ENCODE results near the gene GDF2.

GDF2 gene

DNA sequence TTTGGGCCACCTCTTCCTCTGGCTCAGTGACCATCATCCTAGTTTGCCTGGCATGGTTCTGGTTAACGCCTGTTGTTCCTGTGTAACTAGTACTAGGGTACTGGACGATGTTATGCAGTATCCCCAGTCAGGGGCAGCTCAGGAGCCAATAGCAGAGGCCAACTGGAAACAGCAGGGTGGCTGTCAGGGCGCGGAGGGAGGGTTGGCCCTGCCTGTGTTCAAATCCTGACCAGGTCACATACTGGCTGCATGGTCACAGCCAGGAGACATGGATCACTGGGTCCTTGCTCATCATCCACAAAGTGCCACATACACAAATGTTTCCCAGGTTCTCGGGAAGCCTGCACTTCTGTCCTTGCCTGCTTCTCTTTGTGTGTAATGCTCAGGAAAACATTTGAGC is 13.7 kb downstream of the GDF2 start:
- no peak for DNase-seq

DNA sequence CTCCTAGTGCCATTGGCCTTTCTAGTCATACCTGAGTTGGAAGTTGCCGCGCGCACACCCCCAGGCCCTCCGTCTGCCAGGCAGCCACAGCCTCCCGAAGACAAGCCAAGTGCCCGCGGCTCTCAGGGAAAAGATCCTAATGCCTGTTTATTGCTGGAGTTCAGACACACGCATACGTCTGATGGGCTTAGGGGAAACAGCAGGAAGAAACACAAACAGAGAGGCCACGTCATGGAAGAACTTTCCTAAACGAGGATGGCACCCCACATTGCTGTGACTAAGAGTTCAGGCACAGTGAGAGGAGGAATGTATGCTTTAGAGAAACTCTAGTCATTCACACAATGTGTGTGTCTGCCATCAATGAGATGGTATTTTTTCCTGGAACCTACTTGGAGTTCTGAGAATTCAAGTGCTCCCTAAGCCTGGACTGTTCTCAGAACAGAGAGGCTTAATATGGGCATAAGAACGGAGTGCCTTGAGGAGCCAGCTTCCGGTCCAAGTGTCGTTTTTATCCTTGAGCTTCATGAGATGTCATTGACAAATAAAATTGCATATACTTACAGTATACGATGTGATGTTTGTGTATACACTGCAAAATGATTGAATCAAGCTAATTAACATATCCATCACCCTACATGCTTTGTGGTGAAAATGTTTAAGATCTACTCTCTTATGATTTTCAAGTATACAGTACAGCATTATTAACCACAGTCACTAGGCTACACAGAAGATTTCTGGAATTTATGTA is 14.3 kb downstream of the GDF2 start:
- no peak for DNase-seq

DNA sequence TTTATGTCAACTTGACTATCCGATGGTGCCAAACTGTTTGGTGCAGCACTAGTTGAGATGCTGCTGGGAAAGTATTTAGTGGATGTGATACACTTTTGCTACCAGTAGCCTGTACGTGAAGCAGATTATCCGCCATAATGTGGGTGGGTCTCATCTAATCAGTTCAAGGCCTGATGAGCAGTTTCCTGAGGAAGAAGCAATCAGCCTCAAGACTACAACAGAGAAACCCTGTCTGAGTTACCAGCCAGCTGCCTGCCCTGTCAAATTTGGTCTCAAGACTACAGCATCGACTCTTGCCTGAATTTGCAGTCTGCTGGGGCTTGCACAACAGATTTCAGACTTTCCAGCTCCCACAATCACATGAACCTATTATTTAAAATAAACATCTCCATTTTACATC is 15.1 kb downstream of the GDF2 start:
- DNase-seq = no peak

DNA sequence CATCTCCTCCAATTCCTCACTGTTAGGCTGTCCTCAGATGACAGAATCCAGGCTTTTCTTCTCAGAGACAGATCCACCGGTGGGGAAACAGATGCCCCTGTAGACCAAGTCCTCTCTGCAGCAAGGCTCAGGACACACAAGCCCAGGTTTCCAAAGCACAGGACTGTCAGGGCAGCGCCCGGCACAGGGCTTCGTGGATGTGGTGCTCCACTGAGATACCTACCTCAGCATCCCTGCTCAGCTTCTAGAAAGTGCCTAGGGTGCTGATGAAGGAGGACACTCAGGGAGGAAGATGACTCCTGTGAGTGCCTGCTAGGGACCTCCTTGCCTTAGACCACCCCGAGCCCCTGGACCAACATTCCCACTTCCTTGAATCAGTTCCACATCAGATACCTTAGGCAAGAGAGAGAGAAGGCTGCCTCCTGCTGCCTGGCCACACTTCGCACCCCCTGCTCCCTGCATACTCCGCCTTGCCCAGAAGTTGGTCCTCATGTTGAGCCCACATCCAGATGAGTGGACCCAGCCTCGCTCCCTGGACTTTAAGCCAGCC is 17.0 kb downstream of the GDF2 start:
- DNase-seq = no peak

DNA sequence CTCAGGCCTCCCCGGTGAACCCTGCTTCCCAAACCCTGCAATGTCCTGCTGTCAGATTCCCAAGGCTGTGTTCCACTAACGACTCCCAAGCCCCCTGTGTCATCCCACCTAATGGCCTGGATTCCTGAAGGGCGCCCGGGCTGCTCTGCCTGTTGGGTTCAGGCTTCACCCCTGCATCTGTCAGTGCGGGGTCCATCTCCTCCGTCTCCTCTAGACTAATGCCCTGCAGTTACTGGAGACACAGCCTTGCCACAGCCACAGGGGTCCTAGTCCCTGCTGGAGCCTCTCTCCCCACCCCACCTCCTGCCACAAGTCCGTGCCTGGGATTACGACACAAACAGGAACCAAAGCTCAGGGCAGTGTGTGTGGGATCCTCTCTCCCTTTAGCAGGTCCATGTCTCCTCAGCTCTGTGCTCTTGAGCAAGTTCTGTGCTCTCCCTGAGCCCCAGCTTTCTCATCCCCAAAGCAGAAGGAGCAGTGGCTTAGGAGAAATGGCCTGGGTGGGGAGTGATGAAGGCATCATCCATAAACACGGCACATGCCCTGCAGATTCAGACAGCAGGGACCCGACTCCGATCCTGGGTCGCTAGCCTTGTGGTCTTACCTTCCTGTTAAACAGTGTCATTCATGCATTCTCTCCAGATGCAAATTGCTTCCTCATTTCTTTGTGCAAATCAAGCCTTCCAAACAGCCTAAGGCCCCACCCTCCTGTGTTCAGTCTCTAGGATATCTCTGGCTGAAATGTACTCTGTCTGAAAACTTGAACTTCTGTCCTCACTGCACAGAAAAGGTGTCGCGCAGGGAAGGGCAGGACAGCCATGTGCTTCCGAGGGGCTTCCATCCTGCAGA is 17.7 kb downstream of the GDF2 start:
- no peak for DNase-seq

DNA sequence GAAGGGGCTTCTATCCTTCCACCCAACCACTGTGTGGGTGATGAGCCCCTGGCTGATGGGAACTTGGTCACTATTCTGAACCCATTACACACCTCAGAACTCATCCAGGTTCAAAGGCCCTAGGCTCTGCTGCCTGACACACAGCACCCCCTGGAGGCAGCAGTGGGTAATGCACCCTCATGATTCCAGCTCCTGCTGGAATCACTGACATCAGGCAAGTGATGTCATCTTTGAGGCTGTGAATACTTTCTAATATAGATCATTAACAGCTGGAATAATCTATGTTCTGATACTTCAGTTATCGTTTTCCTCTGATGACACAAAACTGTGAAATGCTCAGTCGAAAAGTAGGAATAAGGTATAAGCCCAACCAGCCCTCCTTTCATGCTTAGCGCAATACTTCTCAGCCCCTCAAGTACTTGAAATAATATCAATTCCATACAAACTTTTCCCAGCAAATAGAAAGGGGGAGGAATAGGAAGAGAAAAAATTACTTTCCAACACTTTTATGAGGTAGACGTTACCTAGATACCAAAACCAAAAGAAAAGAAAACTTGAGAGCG is 18.4 kb downstream of the GDF2 start:
- no peak for DNase-seq

DNA sequence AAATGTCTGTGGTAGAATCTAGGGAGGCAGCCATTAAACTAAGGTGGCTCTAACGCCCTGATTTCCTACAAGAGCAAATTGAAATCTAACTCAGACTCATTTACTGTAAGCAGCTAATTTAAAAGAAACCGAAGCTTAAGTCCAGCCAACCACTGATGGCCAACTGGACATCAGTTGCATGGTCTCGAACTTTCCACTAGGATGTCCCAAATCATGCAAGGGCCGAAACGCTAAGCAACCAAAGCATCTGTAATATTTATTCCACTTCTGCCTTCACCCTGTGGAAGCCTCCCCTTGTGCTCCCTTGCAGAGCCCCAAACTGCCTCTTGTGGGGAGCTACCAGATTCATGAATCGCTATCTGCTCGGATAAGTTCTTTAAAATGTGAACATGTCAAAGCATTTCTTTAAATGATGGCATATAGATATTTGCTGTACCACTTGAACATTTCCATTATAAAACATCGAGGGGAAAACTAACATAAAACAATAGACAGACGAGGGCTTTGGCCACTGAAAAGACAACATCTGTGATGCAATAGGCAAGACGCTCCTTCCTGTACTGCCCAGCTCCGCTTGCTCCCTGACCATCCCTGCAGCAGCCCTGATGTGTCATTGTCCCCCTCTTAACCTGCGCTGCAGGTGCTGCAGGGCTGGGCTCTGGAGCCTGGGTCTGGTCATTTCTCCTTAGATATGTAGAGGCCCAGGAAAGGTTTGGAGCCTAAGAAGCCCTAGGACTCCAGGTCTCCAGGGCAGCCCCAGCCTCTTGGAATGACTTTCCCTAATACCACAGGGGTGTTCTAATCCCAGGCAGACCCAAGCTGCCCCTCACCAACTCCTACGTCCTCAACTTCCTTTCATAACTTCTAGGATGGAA is 23.0 kb downstream of the GDF2 start:
- no peak for DNase-seq

DNA sequence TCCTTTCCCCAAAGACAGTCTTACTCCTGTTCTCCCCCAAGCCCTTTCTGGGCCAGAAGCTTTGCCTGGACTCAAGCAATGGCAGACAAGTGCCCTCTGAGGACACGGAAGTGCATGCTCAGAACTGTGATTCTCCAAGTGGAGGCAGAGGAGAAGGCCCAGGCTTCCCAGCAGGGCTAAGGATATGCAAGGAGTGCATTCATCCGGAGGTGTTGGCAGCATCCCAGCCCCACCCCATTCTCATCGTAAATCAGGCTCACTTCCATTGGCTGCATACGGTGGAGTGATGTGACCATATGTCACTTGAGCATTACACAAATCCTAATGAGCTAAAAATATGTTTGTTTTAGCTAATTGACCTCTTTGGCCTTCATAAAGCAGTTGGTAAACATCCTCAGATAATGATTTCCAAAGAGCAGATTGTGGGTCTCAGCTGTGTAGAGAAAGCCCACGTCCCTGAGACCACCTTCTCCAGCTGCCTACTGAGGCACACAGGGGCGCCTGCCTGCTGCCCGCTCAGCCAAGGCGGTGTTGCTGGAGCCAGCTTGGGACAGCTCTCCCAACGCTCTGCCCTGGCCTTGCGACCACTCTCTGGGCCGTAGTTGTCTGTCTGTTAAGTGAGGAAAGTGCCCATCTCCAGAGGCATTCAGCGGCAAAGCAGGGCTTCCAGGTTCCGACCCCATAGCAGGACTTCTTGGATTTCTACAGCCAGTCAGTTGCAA is 24.5 kb downstream of the GDF2 start:
- DNase-seq = peak; percentile 23

DNA sequence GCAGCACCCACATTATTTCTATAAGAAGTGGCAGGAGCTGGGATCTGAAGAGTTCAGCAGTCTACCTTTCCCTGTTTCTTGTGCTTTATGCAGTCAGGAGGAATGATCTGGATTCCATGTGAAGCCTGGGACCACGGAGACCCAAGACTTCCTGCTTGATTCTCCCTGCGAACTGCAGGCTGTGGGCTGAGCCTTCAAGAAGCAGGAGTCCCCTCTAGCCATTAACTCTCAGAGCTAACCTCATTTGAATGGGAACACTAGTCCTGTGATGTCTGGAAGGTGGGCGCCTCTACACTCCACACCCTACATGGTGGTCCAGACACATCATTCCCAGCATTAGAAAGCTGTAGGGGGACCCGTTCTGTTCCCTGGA is 25.0 kb downstream of the GDF2 start:
- DNase-seq = no peak

DNA sequence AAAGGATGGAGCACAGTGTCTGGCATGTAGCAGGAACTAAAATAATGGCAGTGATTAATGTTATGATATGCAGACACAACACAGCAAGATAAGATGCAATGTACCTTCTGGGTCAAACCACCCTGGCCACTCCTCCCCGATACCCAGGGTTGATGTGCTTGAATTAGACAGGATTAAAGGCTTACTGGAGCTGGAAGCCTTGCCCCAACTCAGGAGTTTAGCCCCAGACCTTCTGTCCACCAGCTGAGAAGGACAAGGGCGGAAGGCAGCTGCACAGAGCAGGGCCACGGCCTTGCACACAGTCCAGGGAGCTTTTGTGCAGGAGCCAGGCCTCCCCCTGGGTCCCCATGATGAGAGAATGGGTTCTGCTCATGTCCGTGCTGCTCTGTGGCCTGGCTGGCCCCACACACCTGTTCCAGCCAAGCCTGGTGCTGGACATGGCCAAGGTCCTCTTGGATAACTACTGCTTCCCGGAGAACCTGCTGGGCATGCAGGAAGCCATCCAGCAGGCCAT is 25.9 kb downstream of the GDF2 start, which contains the start of gene RBP3:
TSS of gene RBP3 (plus strand) at position 226 of the 514 bp plus-strand sequence. CDS start at position 348, 122 bp downstream.
- DNase-seq = no peak

DNA sequence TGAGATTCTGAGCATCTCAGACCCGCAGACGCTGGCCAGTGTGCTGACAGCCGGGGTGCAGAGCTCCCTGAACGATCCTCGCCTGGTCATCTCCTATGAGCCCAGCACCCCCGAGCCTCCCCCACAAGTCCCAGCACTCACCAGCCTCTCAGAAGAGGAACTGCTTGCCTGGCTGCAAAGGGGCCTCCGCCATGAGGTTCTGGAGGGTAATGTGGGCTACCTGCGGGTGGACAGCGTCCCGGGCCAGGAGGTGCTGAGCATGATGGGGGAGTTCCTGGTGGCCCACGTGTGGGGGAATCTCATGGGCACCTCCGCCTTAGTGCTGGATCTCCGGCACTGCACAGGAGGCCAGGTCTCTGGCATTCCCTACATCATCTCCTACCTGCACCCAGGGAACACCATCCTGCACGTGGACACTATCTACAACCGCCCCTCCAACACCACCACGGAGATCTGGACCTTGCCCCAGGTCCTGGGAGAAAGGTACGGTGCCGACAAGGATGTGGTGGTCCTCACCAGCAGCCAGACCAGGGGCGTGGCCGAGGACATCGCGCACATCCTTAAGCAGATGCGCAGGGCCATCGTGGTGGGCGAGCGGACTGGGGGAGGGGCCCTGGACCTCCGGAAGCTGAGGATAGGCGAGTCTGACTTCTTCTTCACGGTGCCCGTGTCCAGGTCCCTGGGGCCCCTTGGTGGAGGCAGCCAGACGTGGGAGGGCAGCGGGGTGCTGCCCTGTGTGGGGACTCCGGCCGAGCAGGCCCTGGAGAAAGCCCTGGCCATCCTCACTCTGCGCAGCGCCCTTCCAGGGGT is 26.6 kb downstream of the GDF2 start:
- DNase-seq = no peak

DNA sequence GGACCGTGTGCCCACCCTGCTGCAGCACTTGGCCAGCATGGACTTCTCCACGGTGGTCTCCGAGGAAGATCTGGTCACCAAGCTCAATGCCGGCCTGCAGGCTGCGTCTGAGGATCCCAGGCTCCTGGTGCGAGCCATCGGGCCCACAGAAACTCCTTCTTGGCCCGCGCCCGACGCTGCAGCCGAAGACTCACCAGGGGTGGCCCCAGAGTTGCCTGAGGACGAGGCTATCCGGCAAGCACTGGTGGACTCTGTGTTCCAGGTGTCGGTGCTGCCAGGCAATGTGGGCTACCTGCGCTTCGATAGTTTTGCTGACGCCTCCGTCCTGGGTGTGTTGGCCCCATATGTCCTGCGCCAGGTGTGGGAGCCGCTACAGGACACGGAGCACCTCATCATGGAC is 27.3 kb downstream of the GDF2 start:
- DNase-seq = no peak

DNA sequence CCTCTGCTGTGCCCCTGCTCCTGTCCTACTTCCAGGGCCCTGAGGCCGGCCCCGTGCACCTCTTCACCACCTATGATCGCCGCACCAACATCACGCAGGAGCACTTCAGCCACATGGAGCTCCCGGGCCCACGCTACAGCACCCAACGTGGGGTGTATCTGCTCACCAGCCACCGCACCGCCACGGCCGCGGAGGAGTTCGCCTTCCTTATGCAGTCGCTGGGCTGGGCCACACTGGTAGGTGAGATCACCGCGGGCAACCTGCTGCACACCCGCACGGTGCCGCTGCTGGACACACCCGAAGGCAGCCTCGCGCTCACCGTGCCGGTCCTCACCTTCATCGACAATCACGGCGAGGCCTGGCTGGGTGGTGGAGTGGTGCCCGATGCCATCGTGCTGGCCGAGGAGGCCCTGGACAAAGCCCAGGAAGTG is 27.7 kb downstream of the GDF2 start:
- DNase-seq = no peak

DNA sequence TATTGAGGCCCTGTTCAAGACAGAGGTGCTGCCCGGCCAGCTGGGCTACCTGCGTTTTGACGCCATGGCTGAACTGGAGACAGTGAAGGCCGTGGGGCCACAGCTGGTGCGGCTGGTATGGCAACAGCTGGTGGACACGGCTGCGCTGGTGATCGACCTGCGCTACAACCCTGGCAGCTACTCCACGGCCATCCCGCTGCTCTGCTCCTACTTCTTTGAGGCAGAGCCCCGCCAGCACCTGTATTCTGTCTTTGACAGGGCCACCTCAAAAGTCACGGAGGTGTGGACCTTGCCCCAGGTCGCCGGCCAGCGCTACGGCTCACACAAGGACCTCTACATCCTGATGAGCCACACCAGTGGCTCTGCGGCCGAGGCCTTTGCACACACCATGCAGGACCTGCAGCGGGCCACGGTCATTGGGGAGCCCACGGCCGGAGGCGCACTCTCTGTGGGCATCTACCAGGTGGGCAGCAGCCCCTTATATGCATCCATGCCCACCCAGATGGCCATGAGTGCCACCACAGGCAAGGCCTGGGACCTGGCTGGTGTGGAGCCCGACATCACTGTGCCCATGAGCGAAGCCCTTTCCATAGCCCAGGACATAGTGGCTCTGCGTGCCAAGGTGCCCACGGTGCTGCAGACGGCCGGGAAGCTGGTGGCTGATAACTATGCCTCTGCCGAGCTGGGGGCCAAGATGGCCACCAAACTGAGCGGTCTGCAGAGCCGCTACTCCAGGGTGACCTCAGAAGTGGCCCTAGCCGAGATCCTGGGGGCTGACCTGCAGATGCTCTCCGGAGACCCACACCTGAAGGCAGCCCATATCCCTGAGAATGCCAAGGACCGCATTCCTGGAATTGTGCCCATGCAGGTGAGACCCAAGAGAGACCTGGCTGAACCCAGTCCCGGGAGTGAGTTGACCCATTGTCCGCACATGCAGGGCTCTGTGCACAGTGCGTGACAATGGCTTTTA is 28.7 kb downstream of the GDF2 start:
- DNase-seq = no peak

DNA sequence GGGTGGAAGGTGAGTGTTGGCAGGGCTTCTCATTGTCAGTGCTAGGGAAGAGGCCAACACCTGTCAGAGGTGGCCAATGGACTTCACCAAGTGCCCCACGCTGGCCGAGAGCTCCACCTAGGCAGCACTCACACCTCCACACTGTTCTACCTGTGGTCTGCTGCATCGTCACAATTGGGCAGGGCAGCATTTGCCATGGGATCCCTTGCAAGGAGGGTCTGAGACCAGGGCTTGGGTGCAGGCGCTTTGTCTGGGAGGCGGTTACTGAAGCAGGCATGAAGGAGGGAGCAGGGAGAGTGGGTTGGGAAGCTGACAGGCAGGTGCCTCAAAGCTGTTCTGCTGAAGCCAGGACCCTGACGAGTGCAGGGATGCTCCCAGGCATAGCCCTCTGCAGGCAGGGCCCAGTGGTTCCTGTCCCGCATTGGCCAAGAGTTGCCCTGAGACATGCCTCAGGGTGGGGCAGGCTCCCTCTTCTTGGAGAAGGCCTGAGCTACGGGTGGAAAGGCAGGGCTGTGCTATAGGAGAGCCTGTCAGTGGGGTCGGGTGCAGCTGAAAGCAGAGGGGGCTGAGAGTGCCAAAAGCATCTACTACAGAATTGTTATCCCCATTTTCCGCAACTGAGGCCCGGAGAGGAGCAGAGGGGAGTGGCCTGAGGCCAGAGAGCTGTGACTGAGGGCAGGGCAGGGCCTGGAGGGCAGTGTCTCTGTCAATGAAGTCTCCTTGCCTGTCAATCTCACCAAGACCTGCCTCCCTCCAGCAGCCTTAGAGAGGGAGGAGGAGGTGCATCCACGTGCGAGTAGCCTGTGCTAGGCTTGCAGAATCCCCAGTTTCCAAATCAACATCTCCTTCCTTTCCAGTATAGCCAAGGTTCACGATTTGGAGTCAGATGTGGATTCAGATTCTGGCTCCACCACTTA is 29.9 kb downstream of the GDF2 start:
- DNase-seq = no peak

DNA sequence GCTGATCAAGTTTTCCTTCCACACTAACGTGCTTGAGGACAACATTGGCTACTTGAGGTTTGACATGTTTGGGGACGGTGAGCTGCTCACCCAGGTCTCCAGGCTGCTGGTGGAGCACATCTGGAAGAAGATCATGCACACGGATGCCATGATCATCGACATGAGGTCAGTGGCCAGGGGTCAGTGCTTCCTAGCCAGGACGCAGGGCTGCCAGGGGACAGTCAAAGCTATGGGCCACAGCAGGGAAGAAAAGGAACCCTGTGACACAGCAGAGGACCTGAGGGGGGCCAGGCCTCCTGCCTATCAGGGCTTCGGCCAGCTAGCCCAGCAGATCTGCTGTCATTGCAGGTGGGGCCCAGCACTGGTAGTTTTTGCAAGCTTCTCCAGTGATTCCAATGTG is 31.1 kb downstream of the GDF2 start:
- DNase-seq = no peak

DNA sequence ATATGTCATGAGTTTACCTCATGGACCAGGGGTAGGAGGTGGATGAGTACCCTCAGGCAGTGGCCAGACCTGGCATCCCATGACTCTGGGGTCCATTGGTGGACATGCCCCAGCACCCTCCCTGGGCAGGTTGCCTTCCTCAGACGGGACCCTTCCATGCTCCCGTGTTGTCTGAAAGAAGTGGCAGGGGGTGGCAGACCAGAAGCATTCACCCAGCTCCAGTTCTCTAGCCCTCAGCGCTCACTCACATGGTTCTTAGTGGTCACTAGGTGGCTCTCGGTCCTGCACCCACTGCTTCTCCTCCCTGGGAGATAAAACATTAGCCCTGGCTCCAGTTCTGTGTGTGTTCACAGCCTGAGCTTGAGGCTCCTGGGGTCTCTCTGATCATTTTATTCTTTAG is 31.9 kb downstream of the GDF2 start:
- DNase-seq = no peak

DNA sequence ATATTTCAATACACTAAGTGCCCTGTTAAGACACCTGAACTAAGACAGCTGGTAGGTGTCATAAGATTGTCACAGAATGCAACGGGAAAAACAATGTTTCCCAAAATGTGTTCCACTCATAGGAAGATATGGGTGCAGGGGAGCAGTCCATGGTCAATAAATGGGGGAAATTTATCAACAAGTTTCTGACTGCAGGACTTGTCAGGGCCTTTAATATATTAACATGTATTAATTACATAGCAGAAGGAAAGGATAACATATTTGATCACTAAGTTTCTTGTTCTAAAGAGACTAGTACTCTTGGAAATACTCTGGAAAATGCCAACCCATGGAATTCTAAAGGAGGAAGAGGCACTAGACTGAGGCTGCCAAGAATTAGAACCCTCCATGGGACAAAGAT is 32.6 kb downstream of the GDF2 start:
- no peak for DNase-seq

Measured in NCI-H510A (cell line).